ENCODE data around the gene MCEE.
"Not testable (repeated sequence)": the region's sequence is repeated elsewhere in the genome, so short reads cannot be mapped to it uniquely, and the experiment has no call there.

Gene MCEE

DNA sequence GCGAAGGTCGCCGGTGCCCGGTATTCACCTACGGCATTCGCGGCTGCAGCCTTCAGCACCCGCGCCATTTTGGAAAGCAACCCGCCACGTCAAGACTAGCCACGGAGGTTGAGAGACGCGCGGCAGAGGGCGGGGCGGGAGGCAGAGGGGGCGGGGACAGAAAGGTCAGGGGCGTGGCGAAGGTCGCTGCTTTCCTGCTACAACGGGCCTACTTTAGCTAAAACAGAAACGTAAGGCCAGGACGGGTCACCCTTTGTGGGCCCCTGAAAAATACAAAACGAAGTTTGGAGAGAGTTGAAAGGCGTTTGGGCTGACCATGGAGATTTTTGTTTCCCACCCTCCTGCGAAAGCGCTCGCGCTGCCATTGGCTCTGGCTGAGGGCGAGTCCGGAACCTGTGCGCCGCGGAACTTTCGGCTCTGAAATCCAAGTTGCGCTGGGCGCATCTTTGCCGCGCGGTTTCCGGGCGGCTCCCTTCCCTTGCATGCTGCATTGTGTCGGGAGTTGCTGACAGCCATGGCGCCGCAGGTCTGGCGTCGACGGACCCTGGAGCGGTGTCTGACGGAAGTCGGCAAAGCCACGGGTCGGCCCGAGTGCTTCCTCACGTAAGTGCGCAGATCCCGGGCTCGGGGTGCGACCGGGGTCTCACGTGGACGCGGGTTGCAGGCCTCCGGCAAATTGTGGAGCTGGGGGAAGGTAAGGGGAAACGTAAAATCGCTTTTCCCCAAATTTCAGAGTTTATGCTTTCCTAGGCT is at the start of gene MCEE, which contains the start of gene MPHOSPH10:
MCEE (minus strand) TSS at position 78 of the 753 bp plus-strand sequence; CDS start at position 68, 10 bp downstream.
MPHOSPH10 (plus strand) TSS at position 483 of the 753 bp plus-strand sequence; CDS start at position 515, 32 bp downstream.
- peak; percentile 93 for DNase-seq (ENCODE audit: low read depth)
- peak within 1 kb of the TSS; percentile 95 for H3K4me3 ChIP-seq (replicated peaks; ENCODE audit: low read depth, low read length)
- TF ChIP-seq, protein P1, sequence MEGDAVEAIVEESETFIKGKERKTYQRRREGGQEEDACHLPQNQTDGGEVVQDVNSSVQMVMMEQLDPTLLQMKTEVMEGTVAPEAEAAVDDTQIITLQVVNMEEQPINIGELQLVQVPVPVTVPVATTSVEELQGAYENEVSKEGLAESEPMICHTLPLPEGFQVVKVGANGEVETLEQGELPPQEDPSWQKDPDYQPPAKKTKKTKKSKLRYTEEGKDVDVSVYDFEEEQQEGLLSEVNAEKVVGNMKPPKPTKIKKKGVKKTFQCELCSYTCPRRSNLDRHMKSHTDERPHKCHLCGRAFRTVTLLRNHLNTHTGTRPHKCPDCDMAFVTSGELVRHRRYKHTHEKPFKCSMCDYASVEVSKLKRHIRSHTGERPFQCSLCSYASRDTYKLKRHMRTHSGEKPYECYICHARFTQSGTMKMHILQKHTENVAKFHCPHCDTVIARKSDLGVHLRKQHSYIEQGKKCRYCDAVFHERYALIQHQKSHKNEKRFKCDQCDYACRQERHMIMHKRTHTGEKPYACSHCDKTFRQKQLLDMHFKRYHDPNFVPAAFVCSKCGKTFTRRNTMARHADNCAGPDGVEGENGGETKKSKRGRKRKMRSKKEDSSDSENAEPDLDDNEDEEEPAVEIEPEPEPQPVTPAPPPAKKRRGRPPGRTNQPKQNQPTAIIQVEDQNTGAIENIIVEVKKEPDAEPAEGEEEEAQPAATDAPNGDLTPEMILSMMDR (IDR thresholded peaks at IDR 0.05; ENCODE audit: low read length, missing control alignments), result no peak

DNA sequence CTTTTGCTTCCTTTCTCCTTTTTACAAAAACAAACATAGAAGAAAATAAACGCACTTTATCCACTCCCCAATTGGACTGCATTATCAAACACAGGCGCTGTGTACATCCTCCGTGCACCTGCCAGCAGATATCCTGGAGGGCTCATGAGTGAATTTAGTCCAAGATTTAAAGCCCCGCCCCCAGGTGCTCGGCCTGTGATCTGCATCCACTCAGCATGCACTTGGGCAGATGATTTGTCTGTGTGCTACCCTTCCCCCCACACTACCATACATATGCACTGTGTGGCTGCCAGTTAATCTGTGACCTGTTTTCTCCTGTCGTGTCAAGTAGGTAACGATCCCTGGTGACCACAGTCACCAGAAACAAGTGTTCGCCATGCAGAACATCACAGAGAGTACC is 48.8 kb upstream of the MCEE start:
- not testable (repeated sequence) for DNase-seq (ENCODE audit: low read depth)

DNA sequence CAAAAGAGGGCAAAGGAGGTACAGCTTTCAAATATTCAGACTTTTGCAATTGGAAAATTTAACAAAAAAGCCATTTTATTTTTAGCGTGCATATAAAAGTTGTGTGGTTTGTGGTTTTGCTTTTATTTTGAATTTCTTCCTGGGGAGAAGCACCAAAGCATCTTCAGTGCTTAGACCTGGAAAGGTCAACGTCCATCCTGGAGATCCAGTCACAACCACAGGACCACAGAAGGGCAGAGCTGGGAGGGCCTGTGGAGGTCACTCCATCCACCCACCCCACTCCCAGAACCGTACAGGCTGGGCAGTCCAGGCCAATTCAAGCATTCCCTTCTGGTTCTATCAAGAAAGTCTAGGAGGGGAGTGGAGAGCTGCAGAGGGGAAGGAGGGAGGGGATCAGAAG is 44.2 kb upstream of the MCEE start:
- DNase-seq (ENCODE audit: low read depth), result no peak
- no peak overlapping the region for H3K4me3 ChIP-seq (replicated peaks; ENCODE audit: low read depth, low read length)
- TF ChIP-seq, protein P1 (IDR thresholded peaks at IDR 0.05; ENCODE audit: low read length, missing control alignments), result no peak

More for the DNA sequence above, 48.8 kb upstream of the MCEE start:
- H3K4me3 ChIP-seq (replicated peaks; ENCODE audit: low read depth, low read length), result not testable (repeated sequence)

DNA sequence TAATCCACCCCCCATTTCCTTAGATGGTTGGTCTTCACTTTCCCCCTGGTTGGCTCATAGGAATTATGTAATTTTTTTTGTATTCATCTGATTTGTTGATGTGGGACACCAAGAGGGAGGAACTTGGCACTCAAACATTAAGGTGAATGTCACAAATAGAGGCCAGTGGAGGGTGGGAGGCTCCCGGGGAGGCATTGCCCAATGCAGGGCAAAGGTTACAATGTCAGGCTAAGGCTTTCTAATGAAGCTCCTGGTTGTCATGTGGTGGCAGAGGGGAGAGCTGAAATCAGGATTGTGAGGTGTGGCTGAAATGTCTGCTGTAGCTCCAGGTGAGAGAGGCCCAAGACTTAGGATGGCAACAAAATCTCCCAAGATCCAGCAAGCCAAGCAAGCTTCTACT is 43.1 kb upstream of the MCEE start:
- TF ChIP-seq, protein P1 (IDR thresholded peaks at IDR 0.05; ENCODE audit: low read length, missing control alignments), result no peak
- no peak overlapping the region for H3K4me3 ChIP-seq (replicated peaks; ENCODE audit: low read depth, low read length)
- DNase-seq (ENCODE audit: low read depth), result no peak

DNA sequence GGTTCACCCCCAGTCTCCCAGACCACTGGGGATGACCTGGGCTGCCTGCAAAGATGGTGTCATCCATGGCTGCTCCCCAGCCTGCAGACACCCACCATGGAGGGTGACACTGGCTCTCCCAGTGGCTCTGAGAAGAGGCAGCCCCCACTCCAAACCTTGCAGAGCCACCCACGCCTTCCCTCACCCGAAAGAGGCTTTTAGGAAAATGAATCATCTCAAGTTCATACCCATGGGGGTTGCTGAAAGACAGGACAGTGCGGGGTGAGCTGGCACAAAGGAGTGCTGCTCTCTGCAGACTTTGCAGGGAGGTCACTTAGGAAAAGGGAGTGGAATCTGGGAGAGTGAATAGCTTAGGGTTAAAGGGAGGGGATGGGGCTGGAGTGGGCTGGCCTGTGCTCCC is 36.8 kb upstream of the MCEE start:
- TF ChIP-seq, protein P1 (IDR thresholded peaks at IDR 0.05; ENCODE audit: low read length, missing control alignments), result no peak
- H3K4me3 ChIP-seq (replicated peaks; ENCODE audit: low read depth, low read length), result no peak overlapping the region
- no peak for DNase-seq (ENCODE audit: low read depth)

DNA sequence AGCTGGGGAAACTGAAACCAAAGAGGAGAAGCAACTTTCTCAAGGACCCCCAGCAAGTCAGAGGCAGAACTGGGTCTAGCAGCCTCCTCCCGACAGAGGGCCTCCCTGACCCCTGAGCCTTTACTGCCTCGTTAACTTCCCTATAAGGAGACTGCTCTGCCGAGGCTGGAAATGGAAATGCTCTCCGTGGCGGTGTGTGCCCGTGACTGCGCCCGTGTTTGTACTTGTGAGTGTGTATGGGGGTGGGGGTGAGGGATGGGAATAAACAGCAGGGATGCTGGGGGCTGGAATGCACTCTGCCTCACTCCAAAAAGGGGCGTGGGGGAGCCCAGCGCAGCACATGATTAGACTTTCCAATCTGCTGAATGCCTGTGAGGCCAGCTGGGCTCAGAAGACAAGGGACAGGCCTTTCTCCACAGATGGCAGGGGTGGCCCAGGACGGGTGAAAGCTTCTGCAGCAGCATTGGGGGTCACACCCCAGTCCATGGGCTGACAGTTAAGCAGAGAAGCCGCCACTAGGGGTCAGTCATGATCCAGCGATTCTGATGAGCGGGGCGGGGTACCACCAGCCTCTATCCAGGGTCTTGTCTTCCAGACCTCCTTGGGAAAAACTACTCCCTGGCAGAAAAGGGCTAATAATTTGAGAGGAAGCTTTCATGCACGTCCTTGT is 27.2 kb upstream of the MCEE start:
- H3K4me3 ChIP-seq (replicated peaks; ENCODE audit: low read depth, low read length), result peak overlapping the region; percentile 40
- TF ChIP-seq, protein P1 (IDR thresholded peaks at IDR 0.05; ENCODE audit: low read length, missing control alignments), result peak; percentile 65
- peak; percentile 27 for DNase-seq (ENCODE audit: low read depth)

- TF ChIP-seq, protein P1 (IDR thresholded peaks at IDR 0.05; ENCODE audit: low read length, missing control alignments), result no peak
- DNase-seq (ENCODE audit: low read depth), result peak; percentile 31
- H3K4me3 ChIP-seq (replicated peaks; ENCODE audit: low read depth, low read length), result peak overlapping the region; percentile 40
Observed at GRCh38 chr2:71156573-71156972, 26.5 kb upstream of the MCEE start.
